HG02870 (cell line): ENCODE results near the gene CD8B.
"Not testable (repeated sequence)": the region's sequence is repeated elsewhere in the genome, so short reads cannot be mapped to it uniquely, and the experiment has no call there.

ENCODE experiments used
- ATAC-seq: cut with Tn5 transposase; IDR thresholded peaks from one replicate; pipeline ENCODE4 v1.9.1; 2021; ENCODE audit warnings: mild to moderate bottlenecking, moderate library complexity; ENCODE audit not compliant: unreplicated experiment

Gene CD8B

DNA sequence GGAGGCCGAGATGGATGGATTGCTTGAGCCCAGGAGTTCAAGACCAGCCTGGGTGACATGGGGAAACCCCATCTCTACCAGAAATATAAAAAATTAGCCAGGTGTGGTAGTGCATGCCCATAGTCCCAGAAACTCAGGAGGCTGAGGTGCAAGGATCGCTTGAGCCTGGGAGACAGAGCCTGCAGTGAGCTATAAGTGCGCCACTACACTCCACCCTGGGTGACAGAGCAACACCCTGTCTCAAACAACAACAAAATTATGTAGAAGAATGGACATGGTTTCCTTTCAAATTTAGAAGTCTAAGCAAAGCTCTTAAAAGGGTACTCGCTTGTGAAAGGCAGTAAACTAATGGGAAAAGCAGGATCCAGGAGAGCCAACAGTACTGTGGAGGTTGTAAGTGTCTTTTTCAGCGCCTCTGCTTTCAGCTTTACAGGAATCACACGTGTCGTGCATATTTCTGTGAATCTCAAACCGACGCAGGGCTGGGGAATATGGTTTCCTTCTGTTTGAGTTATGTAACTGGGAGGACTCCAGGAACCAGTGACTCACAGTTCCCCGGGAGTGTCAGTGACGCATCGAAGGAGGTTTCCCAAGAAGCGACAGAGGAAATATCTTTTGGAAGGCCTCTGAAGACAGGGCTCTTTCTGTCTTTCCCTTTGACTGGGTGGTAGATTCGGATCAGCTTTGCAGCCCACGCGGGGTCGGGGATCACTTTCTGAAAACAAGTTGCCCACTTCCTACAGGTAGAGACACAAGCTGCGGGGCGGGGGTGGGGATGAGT lies 24.6 kb downstream of the CD8B start:
- ATAC-seq, result not testable (repeated sequence)

DNA sequence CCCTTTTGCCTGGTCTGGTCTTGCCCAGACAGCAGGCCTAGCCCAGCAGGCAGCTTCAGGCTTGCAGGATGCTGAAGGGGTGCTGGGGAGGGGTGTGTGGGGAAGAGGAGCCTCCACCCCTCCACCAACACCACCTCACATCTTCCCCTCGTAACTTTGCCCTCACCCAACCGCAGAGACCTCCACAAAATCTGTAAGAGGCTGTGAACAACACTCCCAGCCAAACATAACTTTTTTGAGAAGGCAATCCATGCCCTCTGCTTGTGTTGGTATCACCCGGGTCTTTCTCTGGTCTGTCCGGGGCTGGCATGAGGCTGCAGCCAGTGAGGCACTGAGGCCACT lies 26.2 kb downstream of the CD8B start:
- not testable (repeated sequence) for ATAC-seq

DNA sequence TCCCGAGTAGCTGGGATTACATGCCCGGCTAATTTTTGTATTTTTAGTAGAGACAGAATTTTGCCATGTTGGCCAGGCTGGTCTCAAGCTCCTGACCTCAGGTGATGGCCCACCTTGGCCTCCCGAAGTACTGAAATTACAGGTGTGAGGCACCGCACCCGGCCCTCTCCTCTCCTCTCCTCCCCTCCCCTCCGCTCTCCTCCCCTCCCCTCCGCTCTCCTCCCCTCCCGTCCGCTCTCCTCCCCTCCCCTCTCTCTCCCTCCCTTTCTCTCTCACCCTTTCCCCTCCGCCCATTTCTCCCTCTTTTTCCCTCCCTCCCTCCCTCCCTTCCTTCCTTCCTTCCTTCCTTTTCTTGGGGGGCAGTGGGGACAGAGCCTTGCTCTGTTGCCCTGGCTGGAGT lies 28.4 kb downstream of the CD8B start:
- ATAC-seq, result no peak

DNA sequence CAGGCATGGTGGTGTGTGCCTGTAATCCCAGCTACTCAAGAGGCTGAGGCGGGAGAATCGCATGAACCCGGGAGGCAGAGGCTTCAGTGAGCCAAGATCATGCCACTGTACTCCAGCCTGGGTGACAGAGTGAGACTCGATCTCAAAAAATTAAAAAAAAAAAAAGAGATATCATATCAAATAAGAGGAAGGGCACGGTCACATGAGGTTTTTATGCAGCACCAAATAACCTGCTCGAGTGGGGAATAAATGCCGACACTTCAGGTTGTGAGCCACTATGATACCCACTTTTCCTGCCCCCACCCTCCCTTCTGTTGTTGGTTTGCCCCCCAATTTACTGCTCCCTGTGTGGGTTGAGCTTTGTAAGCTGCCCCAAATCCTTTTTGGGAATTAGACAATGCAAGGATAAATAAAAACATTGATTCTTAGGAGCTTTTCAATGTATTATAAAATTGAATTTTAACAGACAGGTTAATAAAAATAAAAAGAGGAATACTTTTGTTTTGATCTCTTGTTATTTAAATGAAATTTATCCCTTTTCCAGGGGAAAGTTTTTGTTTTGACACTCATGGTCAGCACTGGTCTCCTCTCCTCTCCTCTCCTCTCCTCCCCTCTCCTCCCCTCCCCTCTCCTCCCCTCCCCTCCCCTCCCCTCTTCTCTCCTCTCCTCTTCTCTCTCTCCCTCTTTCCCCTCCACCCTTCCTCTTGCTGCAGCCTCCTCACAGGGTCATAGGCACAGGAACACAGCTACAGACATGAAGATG lies 29.2 kb downstream of the CD8B start:
- no peak for ATAC-seq

DNA sequence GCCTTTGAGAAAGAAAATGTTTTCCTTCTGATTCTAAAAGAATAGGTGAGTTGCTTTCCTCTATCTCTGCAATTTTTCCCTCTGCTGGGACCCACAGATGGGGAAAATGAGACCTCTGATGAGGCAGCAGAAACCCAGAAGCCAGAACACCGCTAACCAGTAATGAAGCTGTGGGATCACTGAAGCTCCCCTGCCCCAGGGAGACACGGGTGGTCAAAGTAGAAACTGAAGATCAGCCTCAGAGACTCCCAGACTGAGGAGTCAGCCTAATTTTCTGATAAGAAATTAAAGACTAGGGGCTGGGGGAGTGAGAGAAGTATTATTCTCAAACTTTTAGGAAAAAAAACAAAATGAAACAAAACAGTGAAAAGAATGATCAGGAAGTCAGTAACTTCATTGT lies 30.1 kb downstream of the CD8B start:
- no peak for ATAC-seq

DNA sequence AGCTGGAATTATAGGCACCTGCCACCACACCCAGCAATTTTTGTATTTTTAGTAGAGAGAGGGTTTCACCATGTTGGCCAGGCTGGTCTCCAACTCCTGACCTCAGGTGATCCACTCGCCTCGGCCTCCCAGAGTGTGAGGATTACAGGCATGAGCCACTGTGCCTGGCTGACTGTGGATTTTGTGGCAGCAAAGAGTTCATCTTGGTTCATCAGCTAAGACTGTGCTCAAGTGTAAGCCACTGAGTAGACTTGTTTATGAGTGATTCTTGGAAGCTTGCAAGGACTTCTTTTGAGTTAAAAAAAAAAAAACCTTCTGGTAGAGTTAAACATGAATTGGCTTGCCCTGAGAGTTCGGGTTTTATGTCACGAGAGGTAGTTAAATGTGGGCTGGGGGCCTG lies 34.7 kb downstream of the CD8B start:
- no peak for ATAC-seq

DNA sequence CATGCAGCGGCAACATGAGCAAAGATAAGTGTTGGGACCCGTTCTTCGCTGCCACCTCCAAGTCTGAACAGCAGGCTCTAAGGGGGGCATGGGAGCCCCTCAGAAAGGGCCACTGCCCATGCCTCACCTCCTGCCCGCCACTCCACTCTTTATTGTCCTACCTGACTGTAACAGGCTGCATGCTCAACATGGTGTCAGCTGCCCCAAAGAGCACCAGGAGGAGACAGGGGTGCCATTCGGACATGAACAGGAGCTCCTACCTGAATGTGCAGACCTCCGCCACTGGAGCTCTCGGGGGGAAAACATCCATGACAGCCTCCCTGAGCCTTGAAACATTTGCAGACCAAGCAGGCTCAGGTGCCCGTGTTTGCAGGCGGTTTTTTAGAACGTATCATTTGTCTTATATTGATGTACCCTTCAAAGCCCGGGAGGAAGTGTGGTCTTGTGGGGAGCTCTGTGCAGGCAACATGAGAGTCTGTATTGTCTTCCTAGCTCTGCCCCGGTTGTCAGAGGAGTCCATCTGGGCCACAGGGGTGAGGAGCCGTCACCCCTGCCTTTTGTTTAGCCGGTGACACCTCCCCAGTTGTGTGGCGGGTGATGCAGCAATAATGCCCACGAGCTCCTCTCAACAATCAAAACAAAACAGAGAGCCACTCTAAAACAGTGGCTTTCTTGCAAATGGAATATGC lies 35.8 kb downstream of the CD8B start:
- ATAC-seq, result no peak

DNA sequence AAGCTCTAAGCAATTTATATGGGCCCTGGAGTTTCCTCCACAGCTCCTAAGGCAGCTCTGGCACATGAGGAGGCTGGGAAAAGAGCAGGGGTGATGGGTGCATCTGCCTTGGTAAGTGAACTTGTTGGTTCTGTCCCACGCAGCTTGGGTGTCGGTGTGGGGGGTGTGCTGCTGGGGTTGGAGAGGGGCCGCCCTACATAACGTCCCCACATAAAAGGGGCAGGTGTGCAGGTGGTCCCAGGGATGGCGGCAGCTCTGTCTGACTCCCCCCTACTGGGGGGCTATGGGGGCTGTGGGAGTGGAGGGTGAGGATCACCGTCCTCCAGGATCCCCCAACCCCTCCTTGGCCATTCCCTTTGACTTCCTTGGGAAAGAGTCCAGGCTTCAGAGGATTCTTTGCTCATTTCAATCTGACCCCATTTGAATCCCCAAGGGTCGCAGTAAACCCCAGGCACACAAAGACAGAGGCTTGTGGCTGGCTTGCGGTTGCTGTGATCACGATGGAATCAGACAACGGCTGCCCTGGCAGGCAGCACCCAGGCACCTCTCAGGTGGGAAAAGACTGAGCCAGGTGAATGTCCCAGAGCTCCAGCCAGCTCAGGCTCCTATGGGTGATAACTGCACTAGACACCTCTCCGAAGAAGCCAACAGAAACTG lies 36.5 kb downstream of the CD8B start:
- ATAC-seq, result no peak

DNA sequence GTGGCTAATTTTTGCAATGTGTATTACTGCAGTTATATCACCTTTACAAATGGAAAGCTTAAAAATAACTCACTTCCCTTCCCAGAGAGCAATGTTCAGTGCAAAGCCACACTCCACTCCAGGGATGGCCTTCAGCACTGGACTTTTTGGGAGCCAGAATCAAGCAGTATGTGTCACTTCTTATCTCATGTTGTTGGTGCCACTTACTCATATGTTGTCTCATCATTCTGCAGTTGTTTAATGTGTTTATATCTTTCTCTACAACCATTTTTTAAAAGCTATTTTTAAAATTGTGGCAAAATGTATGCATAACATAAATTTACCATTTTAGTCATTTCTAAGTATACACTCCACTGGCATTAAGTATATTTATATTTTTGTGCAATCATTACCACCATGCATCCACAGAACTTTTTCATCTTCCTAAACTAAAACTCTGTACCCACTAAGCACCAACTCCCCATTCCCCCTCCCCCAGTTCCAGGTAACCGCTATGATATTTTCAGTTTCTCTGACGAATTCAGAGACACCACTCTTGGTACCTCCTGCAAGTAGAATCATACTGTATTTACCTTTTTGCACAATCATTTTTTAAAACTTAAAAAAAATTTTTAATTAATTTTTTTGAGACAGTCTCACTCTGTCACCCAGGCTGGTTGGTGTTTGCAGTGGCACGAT lies 38.9 kb downstream of the CD8B start:
- no peak for ATAC-seq

DNA sequence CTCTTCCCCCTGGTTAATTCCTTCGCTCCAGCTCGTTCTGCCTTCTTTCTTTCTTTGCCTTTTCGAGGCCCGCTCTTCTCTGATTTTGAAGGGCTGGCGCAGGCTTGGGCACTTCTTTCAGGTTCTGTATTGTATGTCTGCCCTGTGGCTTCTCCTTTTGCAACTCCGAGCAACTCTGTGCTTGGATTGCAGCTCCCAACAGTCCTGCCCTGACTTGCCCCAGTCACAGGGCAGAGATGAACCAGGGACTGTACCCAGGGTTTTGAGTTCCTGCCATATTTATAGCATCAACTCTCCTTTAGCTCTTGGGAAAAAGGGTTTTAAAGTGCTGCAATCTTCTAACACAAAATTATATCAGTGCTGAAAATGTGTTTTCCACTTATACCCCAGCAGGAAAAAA lies 39.8 kb downstream of the CD8B start:
- no peak for ATAC-seq

DNA sequence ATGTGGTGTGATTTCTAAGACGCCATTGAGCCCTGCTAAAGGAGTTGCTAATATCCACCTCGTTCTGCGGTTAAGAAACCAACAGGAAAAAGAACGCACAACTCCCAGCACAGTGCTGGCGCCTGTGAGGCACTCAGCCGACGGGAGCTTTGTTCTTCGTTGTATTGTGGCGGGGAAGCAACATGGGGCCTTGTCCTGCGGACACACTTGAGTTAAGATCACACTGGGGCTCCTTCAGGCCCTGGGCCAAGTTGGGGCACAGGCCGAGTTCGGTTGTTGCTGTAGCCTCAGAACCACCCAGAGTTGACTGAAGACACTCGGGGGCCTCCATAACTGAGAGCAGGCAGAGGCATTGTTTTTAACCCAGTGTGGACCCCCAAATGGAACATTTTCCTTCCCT lies 40.4 kb downstream of the CD8B start:
- ATAC-seq, result no peak

DNA sequence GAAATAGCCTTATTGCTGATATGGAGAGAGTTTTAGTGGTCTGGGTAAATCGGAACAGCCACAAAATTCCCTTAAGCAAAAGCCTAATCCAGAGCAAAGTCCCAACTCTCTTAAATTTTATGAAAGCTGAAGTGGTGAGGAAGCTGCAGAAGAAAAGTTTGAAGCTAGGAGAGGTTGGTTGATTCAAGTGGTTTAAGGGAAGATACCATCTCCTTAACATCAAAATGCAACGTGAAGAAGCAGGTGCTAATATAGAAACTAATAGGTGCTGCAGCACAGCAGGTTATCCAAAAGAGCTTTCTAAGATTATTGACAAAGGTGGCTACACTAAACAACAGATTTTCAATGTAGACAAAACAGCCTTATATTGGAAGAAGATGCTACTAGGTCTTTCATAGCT lies 42.7 kb downstream of the CD8B start:
- no peak for ATAC-seq

DNA sequence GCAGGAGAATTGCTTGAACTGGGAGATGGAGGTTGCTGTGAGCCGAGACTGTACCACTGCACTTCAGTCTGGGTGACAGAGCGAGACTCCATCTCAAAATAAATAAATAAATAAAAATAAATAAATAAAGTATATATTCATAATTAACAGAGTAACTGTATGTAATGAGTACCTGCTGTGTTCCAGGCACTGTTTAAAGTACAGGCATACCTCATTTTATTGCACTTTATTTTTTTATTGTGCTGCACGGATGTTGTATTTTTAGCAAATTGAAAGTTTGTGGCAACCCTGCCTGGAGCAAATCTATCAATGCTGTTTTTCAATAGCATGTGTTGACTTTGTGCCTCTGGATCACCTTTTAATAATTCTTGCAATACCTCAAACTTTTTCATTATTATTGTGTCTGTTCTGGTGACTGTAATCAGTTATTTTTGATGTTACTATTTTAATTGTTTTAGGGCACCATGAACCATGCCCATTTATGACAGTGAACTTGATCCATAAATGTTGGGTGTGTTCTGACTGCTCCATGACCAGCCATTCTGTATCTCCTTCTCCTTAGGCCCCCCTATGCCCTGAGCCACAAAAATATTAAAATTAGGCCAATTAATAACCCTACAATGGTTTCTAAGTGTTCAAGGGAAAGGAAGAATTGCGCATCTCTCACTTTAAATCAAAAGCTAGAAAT lies 43.4 kb downstream of the CD8B start:
- no peak for ATAC-seq

DNA sequence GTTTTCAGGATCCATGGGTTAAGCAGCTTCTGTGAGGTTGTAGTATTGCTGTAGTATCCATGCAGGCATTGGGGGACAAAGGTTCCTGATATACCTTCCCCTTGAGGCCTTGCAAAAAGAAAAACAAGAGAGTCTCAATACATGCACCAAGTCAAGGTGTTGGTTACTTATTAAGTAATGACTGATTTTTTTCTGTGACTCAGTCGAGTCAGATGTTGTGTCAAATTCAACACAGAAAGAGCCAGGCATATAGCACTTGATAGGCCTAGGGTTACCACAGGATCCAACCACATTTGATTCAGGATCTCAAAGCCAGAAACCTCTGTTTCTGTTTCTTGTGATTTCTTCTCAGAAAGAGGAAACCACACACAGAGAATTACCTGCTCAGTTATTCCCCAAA lies 46.1 kb downstream of the CD8B start:
- ATAC-seq, result no peak

DNA sequence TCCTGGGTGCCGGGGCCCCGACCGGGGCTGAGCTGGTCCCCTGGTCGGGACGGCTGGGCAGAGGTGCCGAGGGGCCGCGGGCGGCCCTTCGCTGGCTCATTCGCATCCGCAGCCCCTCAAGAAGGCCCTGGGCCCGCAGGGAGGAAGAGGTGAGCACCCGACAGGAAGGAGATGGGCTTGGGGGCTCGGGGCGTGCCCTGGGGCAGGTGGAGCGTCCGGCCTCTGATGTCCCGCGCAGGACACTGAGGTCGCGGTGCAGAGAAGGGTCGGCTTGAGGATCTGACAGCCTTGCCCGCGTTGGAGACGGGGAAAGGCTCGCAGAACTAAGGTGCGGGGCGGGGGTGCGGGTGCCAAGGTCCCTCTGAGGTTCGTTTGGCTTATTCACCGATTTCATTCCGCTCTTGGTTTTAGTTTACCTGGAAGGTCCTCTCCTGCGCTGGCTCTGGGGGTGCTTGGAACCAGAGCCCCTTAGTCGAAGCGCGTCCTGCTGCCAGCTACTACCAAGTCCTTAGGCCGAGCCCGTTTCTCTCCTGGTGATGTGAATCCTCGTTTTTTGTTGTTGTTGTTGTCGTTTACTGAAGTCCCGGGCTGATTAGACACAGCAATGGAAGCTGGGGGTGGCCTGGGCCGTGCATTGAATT lies 52.1 kb downstream of the CD8B start:
- no peak for ATAC-seq

DNA sequence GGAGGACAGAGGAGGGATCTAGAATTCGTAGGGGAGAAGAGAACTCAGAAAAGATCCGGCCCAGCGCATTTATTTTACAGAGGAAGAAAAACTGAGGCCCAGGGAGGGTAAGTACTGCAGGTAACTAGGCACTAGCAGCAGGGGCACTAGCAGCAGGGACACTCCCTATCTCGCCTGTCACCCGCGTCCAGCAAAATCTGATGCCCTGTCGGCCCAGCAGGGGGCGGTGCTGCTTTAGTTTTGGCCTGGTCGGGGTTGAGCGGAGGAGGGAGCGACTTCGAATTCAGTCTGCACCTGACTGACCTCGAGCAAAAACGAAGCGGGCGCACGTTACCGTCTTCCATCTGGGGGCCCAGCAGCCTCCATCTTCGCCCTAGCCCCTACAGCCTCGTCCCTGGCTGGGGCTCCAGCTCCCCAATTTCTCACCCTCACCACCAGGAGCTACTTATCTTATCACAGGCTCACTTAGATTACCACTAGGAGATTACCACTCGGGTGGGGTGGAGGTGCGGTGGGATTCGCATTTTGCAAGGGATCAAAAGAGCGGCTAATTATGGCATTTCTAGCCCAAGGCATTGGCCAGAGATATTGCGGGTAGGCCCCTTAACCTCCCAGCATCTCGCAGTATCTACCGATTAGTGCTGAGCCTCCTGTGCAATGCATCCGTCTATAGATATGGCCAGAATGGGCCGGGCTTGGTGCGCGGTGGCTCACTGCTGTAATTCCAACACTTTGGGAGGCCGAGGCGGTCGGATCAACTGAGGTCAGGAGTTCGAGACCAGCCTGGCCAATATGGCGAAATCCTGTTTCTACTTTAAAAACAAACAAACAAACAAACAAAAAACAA lies 53.1 kb downstream of the CD8B start:
- ATAC-seq, result peak; percentile 93

DNA sequence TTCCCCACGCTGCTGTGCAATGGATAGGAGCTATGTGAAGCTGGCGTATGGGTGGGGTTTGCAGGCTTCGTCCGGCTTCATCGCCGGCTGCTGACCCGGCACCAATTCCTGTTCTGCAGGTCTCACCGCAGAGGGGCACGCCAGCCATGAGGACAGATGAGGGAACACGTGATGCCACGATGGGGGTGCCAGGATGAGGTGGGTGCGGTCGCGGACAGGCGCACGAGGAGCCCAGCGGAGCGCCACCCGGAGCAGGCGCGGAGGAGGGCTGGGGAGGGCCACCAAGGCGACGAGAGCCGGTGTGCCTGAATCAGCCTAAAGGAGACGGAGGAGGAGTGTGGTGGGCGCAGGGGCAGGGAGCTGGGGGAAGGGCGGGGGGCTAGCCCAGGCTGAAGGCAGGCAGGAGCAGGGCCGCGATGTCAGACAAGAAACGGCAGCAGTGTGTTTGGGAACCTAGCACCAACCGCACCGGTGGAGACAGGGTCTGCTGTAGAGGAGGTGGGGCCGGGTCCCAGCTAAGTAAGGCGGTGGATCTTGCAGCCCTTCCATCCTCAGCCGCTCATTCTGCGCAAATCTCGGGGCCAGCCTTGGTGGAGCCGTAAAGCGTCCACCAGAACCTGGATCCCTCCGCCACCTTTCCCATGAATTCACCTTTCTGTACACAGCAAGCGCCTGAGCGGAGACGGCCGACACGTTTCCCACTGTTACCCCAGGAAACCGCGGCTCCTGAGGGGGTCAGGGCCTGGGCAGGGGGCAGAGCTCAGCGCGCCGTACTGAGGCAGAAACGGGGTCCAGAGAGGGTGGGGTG lies 54.0 kb downstream of the CD8B start:
- ATAC-seq, result no peak

DNA sequence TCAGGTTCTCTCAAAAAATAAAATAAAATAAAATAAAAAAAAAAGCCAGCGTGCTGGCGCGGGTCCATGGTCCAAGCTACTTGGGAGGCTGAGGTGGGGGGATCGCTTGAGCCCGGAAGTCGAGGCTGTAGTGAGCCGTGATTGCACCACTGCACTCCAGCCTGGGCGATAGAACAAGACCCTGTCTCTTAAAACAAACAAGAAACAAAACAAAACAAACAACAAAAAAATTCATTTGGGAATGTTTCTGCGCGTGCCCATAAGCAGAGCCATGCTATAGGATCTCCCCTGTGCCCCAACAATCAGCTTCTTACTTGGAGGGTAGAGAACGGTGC lies 54.6 kb downstream of the CD8B start:
- ATAC-seq, result no peak
